HCT116 (cell line): Measurements from ENCODE around the gene DNM3. TPM values are rescaled to one million over a fixed set of nuclear protein-coding genes. Genes with fewer than 3 reads are reported as not detected.

Source experiments
- ATAC-seq: fragments of 200-7000 bp; cut with Tn5 transposase; 2 replicates; pipeline ENCODE4 v1.9.1; 2020; ENCODE audit warnings: mild to moderate bottlenecking, moderate library complexity
- BruUV-seq: library from RNA; stranded (reverse); fragments of 400-500 nt; replicated peaks from 2 replicates; lab custom pipeline; 2021; lab: Mats Ljungman, UMichigan
- CTCF ChIA-PET: fragments of 300-600 bp; sonication (Branson Sonifier 250); formaldehyde crosslinking; loops from one replicate; lab custom pipeline; 2021; ENCODE audit warnings: antibody characterized with exemption; lab: Charles Lee
- POLR2A ChIA-PET: fragments of 300-600, 350-600 bp; sonication (Branson Sonifier 250); formaldehyde crosslinking; loops from one replicate; lab custom pipeline; 2021; ENCODE audit warnings: antibody characterized with exemption; lab: Charles Lee
- RAD21 ChIA-PET, 2 experiments: fragments of 300-600 bp; sonication (Branson Sonifier 250); formaldehyde crosslinking; loops; one replicate each; lab custom pipeline; 2023; ENCODE audit warnings: low total read pairs in 2 of 2; ENCODE audit not compliant: uncharacterized antibody in 2 of 2, unreplicated experiment in 2 of 2, low non-redundant PET in 1 of 2; lab: Charles Lee
- DNase-seq: peaks from one replicate; pipeline ENCODE4 v3.0.0-alpha.2; 2010; ENCODE audit warnings: low read depth, low spot score
- H2AFZ ChIP-seq: fragments of 200-600 bp; shearing (Covaris generic), sonication (generic); 2 replicates; pipeline ENCODE4 v1.6.1; 2017; ENCODE audit warnings: low read depth, mixed run types, mixed read lengths, antibody characterized with exemption, low read length; ENCODE audit not compliant: poor library complexity, severe bottlenecking
- H3K27ac ChIP-seq: 2 replicates; pipeline ENCODE4 v1.5.1; 2012; ENCODE audit warnings: low read depth, low read length
- H3K27me3 ChIP-seq: fragments of 200-600 bp; sonication (generic); 2 replicates; pipeline ENCODE4 v1.6.1; 2016; ENCODE audit warnings: mixed run types, low read length, mixed read lengths; ENCODE audit not compliant: insufficient read depth
- H3K36me3 ChIP-seq, 2 experiments: fragments of 200-500 bp in 1 of 2; fragments of 200-600 bp in 1 of 2; sonication (Bioruptor generic) in 1 of 2; sonication (generic) in 1 of 2; 2 replicates each; pipeline versions ENCODE4 v1.5.1 to v1.6.1; 2014 to 2016; ENCODE audit warnings: low read length in 2 of 2, inconsistent platforms in 1 of 2, mixed read lengths in 1 of 2, mixed run types in 1 of 2; ENCODE audit not compliant: insufficient read depth in 2 of 2, control insufficient read depth in 1 of 2
- H3K4me1 ChIP-seq, 2 experiments: fragments of 200-600 bp in 1 of 2; sonication (generic) in 1 of 2; 2 replicates each; pipeline versions ENCODE4 v1.5.1 to v1.6.1; 2012 to 2017; ENCODE audit warnings: low read length in 2 of 2, inconsistent platforms in 1 of 2, mild to moderate bottlenecking in 1 of 2, mixed read lengths in 1 of 2, mixed run types in 1 of 2, moderate library complexity in 1 of 2; ENCODE audit not compliant: insufficient read depth in 2 of 2, control insufficient read depth in 1 of 2
- H3K4me2 ChIP-seq: fragments of 200-600 bp; sonication (generic); 2 replicates; pipeline ENCODE4 v1.6.1; 2017; ENCODE audit warnings: mixed run types, low read length, mixed read lengths
- H3K4me3 ChIP-seq, 2 experiments: fragments of 200-600 bp in 1 of 2; sonication (generic) in 1 of 2; replicated peaks in 1 of 2; 2 replicates each; pipeline ENCODE4 v1.5.1; 2011 to 2016; ENCODE audit warnings: low read length in 2 of 2, control low read depth in 1 of 2, low read depth in 1 of 2, mild to moderate bottlenecking in 1 of 2, mixed read lengths in 1 of 2, mixed run types in 1 of 2
- H3K79me2 ChIP-seq: fragments of 200-600 bp; sonication (generic); 2 replicates; pipeline ENCODE4 v1.6.1; 2017; ENCODE audit warnings: mild to moderate bottlenecking, mixed run types, low read length, moderate library complexity, mixed read lengths; ENCODE audit not compliant: insufficient read depth
- H3K9ac ChIP-seq: fragments of 200-600 bp; sonication (generic); 2 replicates; pipeline ENCODE4 v1.6.1; 2016; ENCODE audit warnings: low read length, mixed read lengths
- H3K9me2 ChIP-seq: fragments of 200-600 bp; sonication (generic), shearing (Covaris generic); 2 replicates; pipeline ENCODE4 v1.6.1; 2017; ENCODE audit warnings: mixed run types, mild to moderate bottlenecking, moderate library complexity; ENCODE audit not compliant: insufficient read depth
- H3K9me3 ChIP-seq, 2 experiments: fragments of 200-500 bp in 1 of 2; fragments of 200-600 bp in 1 of 2; sonication (Bioruptor generic) in 1 of 2; sonication (generic) in 1 of 2; 2 replicates each; pipeline ENCODE4 v1.6.1; 2014 to 2017; ENCODE audit warnings: low read length in 2 of 2, mixed read lengths in 2 of 2, inconsistent platforms in 1 of 2, low read depth in 1 of 2, mild to moderate bottlenecking in 1 of 2, mixed run types in 1 of 2, moderate library complexity in 1 of 2; ENCODE audit not compliant: control insufficient read depth in 1 of 2, insufficient read depth in 1 of 2
- H4K20me1 ChIP-seq: fragments of 200-600 bp; sonication (generic), shearing (Covaris generic); 2 replicates; pipeline ENCODE4 v1.6.1; 2017; ENCODE audit warnings: mixed run types, mild to moderate bottlenecking, moderate library complexity; ENCODE audit not compliant: insufficient read depth
- CBX3 ChIP-seq: IDR thresholded peaks from 2 replicates; pipeline ENCODE4 v1.6.1; 2012; ENCODE audit warnings: low read depth
- CEBPB ChIP-seq: IDR thresholded peaks from 2 replicates; pipeline ENCODE4 v1.6.1; 2012; ENCODE audit warnings: low read depth
- EGR1 ChIP-seq: IDR thresholded peaks from 2 replicates; pipeline ENCODE4 v1.6.1; 2012; ENCODE audit warnings: low read depth
- FOSL1 ChIP-seq: IDR thresholded peaks from 2 replicates; pipeline ENCODE4 v1.6.1; 2012; ENCODE audit warnings: low read depth
- JUND ChIP-seq: IDR thresholded peaks from 2 replicates; pipeline ENCODE4 v1.6.1; 2012
- POLR2A ChIP-seq: IDR thresholded peaks from 2 replicates; pipeline ENCODE4 v1.7.0; 2011; ENCODE audit warnings: borderline replicate concordance; ENCODE audit not compliant: insufficient read depth, insufficient read length; ENCODE audit errors: extremely low read depth
- POLR2AphosphoS5 ChIP-seq: IDR thresholded peaks from 2 replicates; pipeline ENCODE4 v1.6.1; 2011; ENCODE audit warnings: mild to moderate bottlenecking, low read depth, low read length, moderate library complexity
- SIN3A ChIP-seq: IDR thresholded peaks from 2 replicates; pipeline ENCODE4 v1.6.1; 2012; ENCODE audit warnings: low read depth
- SP1 ChIP-seq: IDR thresholded peaks from 2 replicates; pipeline ENCODE4 v1.6.1; 2012; ENCODE audit warnings: low read depth
- SRF ChIP-seq: IDR thresholded peaks from 2 replicates; pipeline ENCODE4 v1.6.1; 2012; ENCODE audit warnings: low read depth
- YY1 ChIP-seq: IDR thresholded peaks from 2 replicates; pipeline ENCODE4 v1.6.1; 2011; ENCODE audit warnings: low read length, low read depth, moderate library complexity, mild to moderate bottlenecking; ENCODE audit not compliant: insufficient replicate concordance; ENCODE audit errors: extremely low read depth
- ZFX ChIP-seq: fragments of 450-650 bp; IDR thresholded peaks from 2 replicates; pipeline ENCODE4 v1.6.1; 2017
- intact Hi-C: fragments of 100-400 bp; cut with micrococcal nuclease; formaldehyde crosslinking; loops from 2 replicates; pipeline ENCODE4 v1.10.0; 2022
- total RNA-seq: library from RNA; stranded (reverse); gene quantifications from one replicate; pipeline ENCODE4 v1.2.1, GENCODE V29; 2021; ENCODE audit not compliant: unreplicated experiment
- TF ChIP-seq, protein P1 (sequence below), 3 experiments: fragments of 200-600 bp in 1 of 3; sonication (generic) in 1 of 3; IDR thresholded peaks in 2 of 3; conservative IDR thresholded peaks in 1 of 3; 2 replicates each; pipeline ENCODE4 v1.5.1; 2012 to 2017; ENCODE audit warnings: low read depth in 2 of 3, low read length in 2 of 3, antibody characterized with exemption in 1 of 3, borderline replicate concordance in 1 of 3, control low read depth in 1 of 3, mild to moderate bottlenecking in 1 of 3, mixed read lengths in 1 of 3, mixed run types in 1 of 3, moderate library complexity in 1 of 3; ENCODE audit not compliant: insufficient read depth in 1 of 3
- TF ChIP-seq, protein P2 (sequence below): IDR thresholded peaks from 2 replicates; pipeline ENCODE4 v1.6.1; 2012
- TF ChIP-seq, protein P3 (sequence below): IDR thresholded peaks from 2 replicates; pipeline ENCODE4 v1.6.1; 2012; ENCODE audit warnings: low read depth
- TF ChIP-seq, protein P4 (sequence below): IDR thresholded peaks from 2 replicates; pipeline ENCODE4 v1.6.1; 2012

The DNM3 gene
- total RNA-seq, 1 experiment from 2014 or later = 3.1 TPM

DNA sequence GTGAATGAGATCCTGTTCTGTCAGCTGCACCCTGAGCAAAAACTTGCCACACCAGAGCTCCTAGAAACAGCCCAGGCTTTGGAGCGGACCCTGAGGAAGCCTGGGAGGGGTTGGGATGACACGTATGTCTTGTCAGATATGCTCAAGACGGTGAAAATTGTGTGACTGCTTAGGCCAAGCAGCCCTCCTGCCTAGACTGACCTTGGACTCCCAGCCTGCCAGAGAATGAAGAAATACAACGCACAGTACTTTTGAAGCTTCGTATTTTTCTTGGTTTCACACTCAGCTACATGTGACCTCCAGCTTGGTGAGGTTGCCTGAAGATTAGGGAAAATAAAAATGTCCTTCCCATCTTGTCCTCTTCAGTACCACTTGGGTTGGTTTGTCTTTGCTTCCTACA is 44.7 kb upstream of the DNM3 start:
- Histone ChIP-seq H4K20me1 (no peaks in the 10 kb centered on the region), H3K27me3 (no peaks in the 10 kb centered on the region), H3K79me2 (peaks cover 10% of the 10 kb centered on the region; the same call in 1 of the 2 replicates), H3K4me3 (no peak overlapping the region), H3K9me3 (no peaks in the 10 kb centered on the region), H3K36me3 (peaks cover 21 to 39% of the 10 kb centered on the region in 2 experiments; a peak in 3 of 4 replicates), H3K27ac (no peak overlapping the region), H2AFZ (no peak overlapping the region), H3K9me2 (no peaks in the 10 kb centered on the region), H3K9ac (no peak overlapping the region), H3K4me1 (peaks cover 0 to 11% of the 10 kb centered on the region in 2 experiments; a peak in 2 of 4 replicates), H3K4me2 (no peak overlapping the region)
- POLR2A ChIA-PET = no interaction called here
- intact Hi-C loops = no loop called here
- no peak for DNase-seq
- ATAC-seq = no peak
- TF ChIP-seq, protein P1, sequence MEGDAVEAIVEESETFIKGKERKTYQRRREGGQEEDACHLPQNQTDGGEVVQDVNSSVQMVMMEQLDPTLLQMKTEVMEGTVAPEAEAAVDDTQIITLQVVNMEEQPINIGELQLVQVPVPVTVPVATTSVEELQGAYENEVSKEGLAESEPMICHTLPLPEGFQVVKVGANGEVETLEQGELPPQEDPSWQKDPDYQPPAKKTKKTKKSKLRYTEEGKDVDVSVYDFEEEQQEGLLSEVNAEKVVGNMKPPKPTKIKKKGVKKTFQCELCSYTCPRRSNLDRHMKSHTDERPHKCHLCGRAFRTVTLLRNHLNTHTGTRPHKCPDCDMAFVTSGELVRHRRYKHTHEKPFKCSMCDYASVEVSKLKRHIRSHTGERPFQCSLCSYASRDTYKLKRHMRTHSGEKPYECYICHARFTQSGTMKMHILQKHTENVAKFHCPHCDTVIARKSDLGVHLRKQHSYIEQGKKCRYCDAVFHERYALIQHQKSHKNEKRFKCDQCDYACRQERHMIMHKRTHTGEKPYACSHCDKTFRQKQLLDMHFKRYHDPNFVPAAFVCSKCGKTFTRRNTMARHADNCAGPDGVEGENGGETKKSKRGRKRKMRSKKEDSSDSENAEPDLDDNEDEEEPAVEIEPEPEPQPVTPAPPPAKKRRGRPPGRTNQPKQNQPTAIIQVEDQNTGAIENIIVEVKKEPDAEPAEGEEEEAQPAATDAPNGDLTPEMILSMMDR (IDR thresholded peaks at IDR 0.05 in 2 of 3, conservative IDR thresholded peaks at IDR 0.05 in 1 of 3; ENCODE audit: borderline replicate concordance in 1 of 3, insufficient read depth in 1 of 3, low read depth in 2 of 3, low read length in 2 of 3) = no peak
- TF ChIP-seq ZFX = no peak
- no peak for TF ChIP-seq SRF
- TF ChIP-seq SIN3A = no peak
- TF ChIP-seq EGR1 = no peak
- TF ChIP-seq, protein P2, sequence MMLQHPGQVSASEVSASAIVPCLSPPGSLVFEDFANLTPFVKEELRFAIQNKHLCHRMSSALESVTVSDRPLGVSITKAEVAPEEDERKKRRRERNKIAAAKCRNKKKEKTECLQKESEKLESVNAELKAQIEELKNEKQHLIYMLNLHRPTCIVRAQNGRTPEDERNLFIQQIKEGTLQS = no peak
- no peak for TF ChIP-seq POLR2A
- TF ChIP-seq JUND = no peak
- no peak for TF ChIP-seq FOSL1
- TF ChIP-seq SP1 = no peak
- no peak for TF ChIP-seq CEBPB
- no peak for TF ChIP-seq CBX3
- TF ChIP-seq, protein P3, sequence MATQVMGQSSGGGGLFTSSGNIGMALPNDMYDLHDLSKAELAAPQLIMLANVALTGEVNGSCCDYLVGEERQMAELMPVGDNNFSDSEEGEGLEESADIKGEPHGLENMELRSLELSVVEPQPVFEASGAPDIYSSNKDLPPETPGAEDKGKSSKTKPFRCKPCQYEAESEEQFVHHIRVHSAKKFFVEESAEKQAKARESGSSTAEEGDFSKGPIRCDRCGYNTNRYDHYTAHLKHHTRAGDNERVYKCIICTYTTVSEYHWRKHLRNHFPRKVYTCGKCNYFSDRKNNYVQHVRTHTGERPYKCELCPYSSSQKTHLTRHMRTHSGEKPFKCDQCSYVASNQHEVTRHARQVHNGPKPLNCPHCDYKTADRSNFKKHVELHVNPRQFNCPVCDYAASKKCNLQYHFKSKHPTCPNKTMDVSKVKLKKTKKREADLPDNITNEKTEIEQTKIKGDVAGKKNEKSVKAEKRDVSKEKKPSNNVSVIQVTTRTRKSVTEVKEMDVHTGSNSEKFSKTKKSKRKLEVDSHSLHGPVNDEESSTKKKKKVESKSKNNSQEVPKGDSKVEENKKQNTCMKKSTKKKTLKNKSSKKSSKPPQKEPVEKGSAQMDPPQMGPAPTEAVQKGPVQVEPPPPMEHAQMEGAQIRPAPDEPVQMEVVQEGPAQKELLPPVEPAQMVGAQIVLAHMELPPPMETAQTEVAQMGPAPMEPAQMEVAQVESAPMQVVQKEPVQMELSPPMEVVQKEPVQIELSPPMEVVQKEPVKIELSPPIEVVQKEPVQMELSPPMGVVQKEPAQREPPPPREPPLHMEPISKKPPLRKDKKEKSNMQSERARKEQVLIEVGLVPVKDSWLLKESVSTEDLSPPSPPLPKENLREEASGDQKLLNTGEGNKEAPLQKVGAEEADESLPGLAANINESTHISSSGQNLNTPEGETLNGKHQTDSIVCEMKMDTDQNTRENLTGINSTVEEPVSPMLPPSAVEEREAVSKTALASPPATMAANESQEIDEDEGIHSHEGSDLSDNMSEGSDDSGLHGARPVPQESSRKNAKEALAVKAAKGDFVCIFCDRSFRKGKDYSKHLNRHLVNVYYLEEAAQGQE = no peak
- TF ChIP-seq YY1 = no peak
- TF ChIP-seq, protein P4, sequence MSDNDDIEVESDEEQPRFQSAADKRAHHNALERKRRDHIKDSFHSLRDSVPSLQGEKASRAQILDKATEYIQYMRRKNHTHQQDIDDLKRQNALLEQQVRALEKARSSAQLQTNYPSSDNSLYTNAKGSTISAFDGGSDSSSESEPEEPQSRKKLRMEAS = no peak
- no peak for TF ChIP-seq POLR2AphosphoS5
- RAD21 ChIA-PET = no interaction called here
- BruUV-seq = no TSS peak
- CTCF ChIA-PET = interaction anchor here (1.4 kb wide), 1 partner anchor 189 kb away, joined by 3 read pairs; no protein-coding TSS in a partner anchor
